ENCODE measurements around the gene CHST8. TPM values are rescaled to one million over a fixed set of nuclear protein-coding genes. Genes with fewer than 3 reads are reported as not detected.

CHST8 gene, protein sequence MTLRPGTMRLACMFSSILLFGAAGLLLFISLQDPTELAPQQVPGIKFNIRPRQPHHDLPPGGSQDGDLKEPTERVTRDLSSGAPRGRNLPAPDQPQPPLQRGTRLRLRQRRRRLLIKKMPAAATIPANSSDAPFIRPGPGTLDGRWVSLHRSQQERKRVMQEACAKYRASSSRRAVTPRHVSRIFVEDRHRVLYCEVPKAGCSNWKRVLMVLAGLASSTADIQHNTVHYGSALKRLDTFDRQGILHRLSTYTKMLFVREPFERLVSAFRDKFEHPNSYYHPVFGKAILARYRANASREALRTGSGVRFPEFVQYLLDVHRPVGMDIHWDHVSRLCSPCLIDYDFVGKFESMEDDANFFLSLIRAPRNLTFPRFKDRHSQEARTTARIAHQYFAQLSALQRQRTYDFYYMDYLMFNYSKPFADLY
- total RNA-seq: under 1 TPM in 3 of 4 donors, not detected in 1; 0.15 to 0.37 (median 0.36) TPM
- polyA plus RNA-seq: 0.63 TPM
- long read RNA-seq, donor 1, partial matches to known transcripts: 0 of 1 reads
- long read RNA-seq, donor 1, other reads (novel, unspliced or antisense): 1 of 1 reads
- long read RNA-seq, donor 2, partial matches to known transcripts: 0 of 1 reads
- long read RNA-seq, donor 2, other reads (novel, unspliced or antisense): 1 of 1 reads
- long read RNA-seq, donor 3, partial matches to known transcripts: 0 of 2 reads
- long read RNA-seq, donor 3, other reads (novel, unspliced or antisense): 1 of 2 reads
- long read RNA-seq, donor 4: 0 reads

DNA sequence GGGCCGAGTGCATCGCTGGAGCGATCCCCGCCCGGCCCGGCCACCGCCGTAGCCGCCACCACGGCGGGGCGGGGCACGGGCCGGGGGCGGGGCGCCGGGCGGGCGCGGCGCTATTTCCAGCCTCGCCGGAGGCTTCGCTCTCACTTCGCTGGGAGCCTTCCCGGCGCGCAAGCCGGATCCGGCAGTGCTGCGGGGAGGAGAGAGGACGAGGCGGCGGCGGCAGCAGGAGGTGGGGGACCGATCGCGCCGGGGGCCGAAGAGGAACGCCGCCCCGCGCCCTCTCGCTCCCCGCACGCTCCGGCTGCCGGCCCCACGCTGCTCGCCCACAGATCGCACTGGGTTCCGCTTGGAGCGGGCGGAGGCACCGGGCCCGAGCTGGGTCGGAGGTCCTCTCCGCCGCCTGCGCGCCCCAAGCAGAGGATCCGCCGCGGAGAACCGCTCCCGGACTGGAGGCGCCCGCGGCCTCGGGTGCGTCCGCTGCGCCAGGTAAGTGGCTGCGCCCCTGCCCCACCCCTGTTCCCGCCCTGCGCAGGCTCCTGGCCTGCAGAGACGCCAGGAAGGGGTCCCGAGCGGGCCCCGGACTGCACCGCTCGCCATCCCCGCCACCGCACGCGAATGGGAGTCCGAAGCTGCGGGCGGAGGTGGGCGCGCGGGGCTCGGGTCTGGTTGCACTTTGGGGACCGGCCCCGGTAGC lies at the start of gene CHST8:
Gene CHST8 (plus strand): TSS at position 143 of the 694 bp plus-strand sequence. CDS start 67,309 bp downstream, outside the sequence.
- Histone ChIP-seq H3K27ac (ENCODE audit: low read length) (no peak within 1 kb of the TSS), H3K4me1 (ENCODE audit: control insufficient read depth, insufficient read depth, low read length) (no peaks in the 10 kb centered on the region), H3K4me3 (ENCODE audit: low read length) (peak within 1 kb of the TSS; percentile 56), H3K27me3 (ENCODE audit: control insufficient read depth, insufficient read depth) (no peaks in the 10 kb centered on the region), H3K9me3 (ENCODE audit: control insufficient read depth, low read length) (no peaks in the 10 kb centered on the region)
- DNase-seq (peak; percentile 43 to 80 (median 72)), ATAC-seq (peak; percentile 72 to 85)
- WGBS: under 1% methylated on average over 96 of the region's 96 CpGs
- intact Hi-C loops (cut with DNase I): no loop called here

DNA sequence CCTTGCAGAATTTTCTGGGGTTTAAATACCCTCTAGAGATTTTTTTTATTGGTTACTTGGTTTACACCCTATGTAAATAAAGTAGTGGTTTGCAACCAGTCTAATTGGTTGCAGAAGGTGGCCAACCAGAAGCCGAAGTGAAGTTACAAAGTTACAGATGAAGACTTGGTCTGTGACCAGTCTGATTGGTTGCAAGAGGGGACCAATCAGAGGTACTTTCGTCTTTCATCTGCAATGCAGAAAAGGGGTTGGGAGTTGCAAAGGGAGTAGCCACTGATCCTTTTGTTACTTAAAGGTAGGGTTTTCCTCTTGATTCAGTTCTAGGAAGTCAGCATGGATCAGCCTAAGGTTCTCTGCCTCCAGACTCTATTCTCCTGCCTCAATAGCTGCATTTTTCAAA lies 48.8 kb upstream of the CHST8 start:
- DNase-seq (no peak), ATAC-seq (no peak)
- H3K27me3 ChIP-seq (ENCODE audit: control insufficient read depth, insufficient read depth): peaks cover 3% of the 10 kb centered on the region
- intact Hi-C loops (cut with DNase I): no loop called here
- H3K27ac ChIP-seq (ENCODE audit: low read length): no peak overlapping the region
- no peak overlapping the region for H3K4me3 ChIP-seq (ENCODE audit: low read length)
- H3K4me1 ChIP-seq (ENCODE audit: control insufficient read depth, insufficient read depth, low read length): no peaks in the 10 kb centered on the region
- peaks cover 2% of the 10 kb centered on the region for H3K9me3 ChIP-seq (ENCODE audit: control insufficient read depth, low read length)
- 36% methylated on average over 2 of the region's 2 CpGs for WGBS

DNA sequence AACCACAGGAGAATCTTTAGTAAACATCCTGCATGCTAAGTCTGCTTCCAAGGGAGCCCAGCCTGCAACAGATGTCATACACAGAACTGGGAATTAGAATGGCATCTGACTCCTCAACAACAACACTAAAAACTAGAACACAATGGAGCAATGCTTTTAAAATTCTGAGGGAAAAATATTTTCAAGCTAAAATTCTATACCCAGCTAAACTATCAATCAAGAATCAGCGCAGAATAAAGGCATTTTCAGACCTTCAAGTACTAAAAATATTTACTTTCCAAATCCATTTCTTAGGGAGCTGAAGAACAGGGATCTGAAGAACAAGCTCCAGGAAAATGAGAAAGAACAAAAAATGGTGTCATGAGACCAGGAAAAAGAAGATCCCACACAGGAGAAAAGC lies 46.9 kb upstream of the CHST8 start:
- no peak for ATAC-seq
- H3K4me1 ChIP-seq (ENCODE audit: control insufficient read depth, insufficient read depth, low read length): no peaks in the 10 kb centered on the region
- 86% methylated on average over 1 of the region's 1 CpG for WGBS
- no peak for DNase-seq
- peaks cover 3% of the 10 kb centered on the region for H3K27me3 ChIP-seq (ENCODE audit: control insufficient read depth, insufficient read depth)
- H3K9me3 ChIP-seq (ENCODE audit: control insufficient read depth, low read length): peaks cover 2% of the 10 kb centered on the region
- no peak overlapping the region for H3K27ac ChIP-seq (ENCODE audit: low read length)
- intact Hi-C loops (cut with DNase I): no loop called here
- H3K4me3 ChIP-seq (ENCODE audit: low read length): no peak overlapping the region

DNA sequence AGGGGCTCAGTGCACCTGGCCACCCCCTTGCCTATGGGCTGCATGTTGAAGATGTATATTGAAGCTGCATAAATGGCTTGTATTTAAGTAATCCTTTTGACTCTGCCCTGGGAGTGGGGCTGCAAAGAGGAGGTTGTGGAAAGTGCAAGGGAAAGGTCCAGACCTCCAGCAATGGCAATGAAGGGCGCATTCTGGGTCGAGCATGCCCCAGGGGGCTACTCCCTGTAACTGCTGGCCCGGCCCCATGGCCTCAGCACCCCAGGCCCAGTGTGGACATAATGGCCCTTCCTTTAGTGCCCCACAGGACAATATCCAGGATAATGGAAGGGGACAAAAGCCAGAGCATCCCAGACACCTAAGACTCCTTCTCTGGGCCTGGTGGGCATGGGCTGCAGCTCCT lies 43.1 kb upstream of the CHST8 start:
- 60% methylated on average over 3 of the region's 3 CpGs for WGBS

DNA sequence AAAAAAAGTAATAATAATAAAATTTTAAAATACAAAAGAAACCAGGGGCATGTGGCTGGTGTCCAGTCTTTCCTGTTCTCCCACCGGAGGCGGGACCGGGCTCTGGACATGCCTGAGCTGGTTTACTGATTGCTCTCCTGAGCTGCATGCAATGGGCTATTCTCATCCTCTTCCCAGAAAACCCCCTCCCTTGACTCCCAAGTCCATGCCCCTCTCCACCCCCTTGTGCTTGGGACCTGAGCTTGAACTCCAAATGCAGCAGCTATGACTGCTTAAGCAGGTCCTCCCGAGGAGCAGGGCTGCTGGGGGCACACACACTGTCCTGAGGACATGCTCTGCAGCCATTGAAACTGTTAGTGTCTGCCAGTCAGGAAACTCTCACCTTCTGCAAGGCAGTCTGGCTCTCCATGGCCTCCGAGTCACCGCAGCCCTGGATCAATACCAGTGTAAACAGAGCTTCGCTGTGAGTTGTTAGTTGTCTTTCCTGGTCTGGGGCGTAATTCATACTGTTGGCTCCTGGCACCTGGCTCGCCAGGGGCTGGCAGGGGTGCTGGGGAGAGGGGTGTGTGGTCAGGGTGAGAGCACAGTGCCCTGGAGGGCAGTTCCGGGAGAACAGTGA lies 41.6 kb upstream of the CHST8 start:
- H3K4me1 ChIP-seq (ENCODE audit: control insufficient read depth, insufficient read depth, low read length): no peaks in the 10 kb centered on the region
- 63% methylated on average over 10 of the region's 10 CpGs for WGBS
- intact Hi-C loops (cut with DNase I): no loop called here
- no peak overlapping the region for H3K4me3 ChIP-seq (ENCODE audit: low read length)
- H3K27me3 ChIP-seq (ENCODE audit: control insufficient read depth, insufficient read depth): no peaks in the 10 kb centered on the region
- peak in 1 of 2 donors; percentile 20 for ATAC-seq
- no peaks in the 10 kb centered on the region for H3K9me3 ChIP-seq (ENCODE audit: control insufficient read depth, low read length)
- no peak overlapping the region for H3K27ac ChIP-seq (ENCODE audit: low read length)
- no peak for DNase-seq

More for the DNA sequence above, 43.1 kb upstream of the CHST8 start:
- H3K4me1 ChIP-seq (ENCODE audit: control insufficient read depth, insufficient read depth, low read length): no peaks in the 10 kb centered on the region
- DNase-seq (no peak), ATAC-seq (no peak)
- peaks cover 2% of the 10 kb centered on the region for H3K9me3 ChIP-seq (ENCODE audit: control insufficient read depth, low read length)
- no peak overlapping the region for H3K4me3 ChIP-seq (ENCODE audit: low read length)
- intact Hi-C loops (cut with DNase I): no loop called here
- peaks cover 3% of the 10 kb centered on the region for H3K27me3 ChIP-seq (ENCODE audit: control insufficient read depth, insufficient read depth)
- H3K27ac ChIP-seq (ENCODE audit: low read length): no peak overlapping the region

DNA sequence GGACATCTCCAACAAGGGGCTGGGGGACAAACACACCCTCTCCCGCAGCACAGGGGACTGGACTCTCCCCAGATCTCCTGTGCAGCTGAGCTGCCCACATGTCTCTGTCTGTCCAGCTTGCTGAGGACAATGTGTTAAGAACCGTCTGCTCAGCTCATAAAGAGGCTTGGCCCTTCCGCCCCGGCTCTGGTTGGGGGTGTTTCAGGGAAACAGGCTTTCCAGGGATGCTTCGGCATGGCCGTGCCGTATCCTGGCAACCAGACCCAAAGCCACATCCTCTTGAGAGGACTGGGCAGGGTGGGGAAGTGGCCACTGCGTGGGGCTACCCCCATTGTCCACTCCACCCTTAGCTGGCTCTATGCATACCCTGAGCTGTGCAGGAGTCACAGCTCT lies 41.1 kb upstream of the CHST8 start:
- H3K9me3 ChIP-seq (ENCODE audit: control insufficient read depth, low read length): no peaks in the 10 kb centered on the region
- ATAC-seq (peak in 1 of 2 donors; percentile 21), DNase-seq (no peak)
- H3K4me1 ChIP-seq (ENCODE audit: control insufficient read depth, insufficient read depth, low read length): no peaks in the 10 kb centered on the region
- H3K27ac ChIP-seq (ENCODE audit: low read length): no peak overlapping the region
- intact Hi-C loops (cut with DNase I): no loop called here
- H3K27me3 ChIP-seq (ENCODE audit: control insufficient read depth, insufficient read depth): no peaks in the 10 kb centered on the region
- WGBS: 57% methylated on average over 8 of the region's 8 CpGs
- no peak overlapping the region for H3K4me3 ChIP-seq (ENCODE audit: low read length)

DNA sequence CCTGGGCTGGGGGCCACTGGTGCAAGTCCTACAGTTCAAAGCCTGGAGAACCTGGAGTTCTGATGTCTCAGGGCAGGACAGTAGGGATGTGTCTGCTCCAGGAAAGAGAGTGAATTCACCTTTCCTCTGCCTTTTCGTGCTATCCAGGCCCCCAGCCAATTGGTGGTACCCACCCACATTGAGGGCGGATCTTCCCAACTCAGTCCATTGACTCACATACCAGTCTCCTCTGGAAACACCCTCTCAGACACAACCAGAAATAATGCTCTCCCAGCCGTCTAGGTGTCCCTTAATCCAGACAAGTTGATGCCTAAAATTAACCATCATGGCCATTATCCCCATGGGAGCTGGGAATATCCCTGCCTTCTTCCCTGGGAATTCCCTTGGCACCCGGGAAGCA lies 38.8 kb upstream of the CHST8 start:
- intact Hi-C loops (cut with DNase I): no loop called here
- DNase-seq (no peak), ATAC-seq (no peak)
- H3K27ac ChIP-seq (ENCODE audit: low read length): no peak overlapping the region
- 59% methylated on average over 4 of the region's 4 CpGs for WGBS
- H3K4me1 ChIP-seq (ENCODE audit: control insufficient read depth, insufficient read depth, low read length): no peaks in the 10 kb centered on the region
- peaks cover 6% of the 10 kb centered on the region for H3K9me3 ChIP-seq (ENCODE audit: control insufficient read depth, low read length)
- H3K4me3 ChIP-seq (ENCODE audit: low read length): no peak overlapping the region
- H3K27me3 ChIP-seq (ENCODE audit: control insufficient read depth, insufficient read depth): no peaks in the 10 kb centered on the region

DNA sequence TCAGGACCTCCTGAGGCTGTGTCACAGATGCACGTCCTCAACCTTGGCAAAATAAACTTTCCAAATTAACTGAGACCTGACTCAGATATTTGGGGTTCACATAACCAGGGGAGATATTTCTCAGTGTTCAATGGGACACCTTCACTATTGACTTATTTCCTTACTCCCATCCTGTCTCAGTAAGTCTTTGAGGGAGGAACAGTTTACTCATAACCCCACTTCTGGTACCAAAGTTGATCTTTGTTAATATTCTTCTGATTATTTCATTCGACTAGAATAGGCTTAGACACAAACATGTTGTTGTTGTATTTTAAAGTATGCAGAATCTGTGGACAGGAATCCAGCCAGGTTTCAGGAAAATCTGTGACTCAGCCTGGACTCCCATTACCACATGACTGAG lies 34.6 kb upstream of the CHST8 start:
- WGBS: 71% methylated on average over 2 of the region's 2 CpGs
- Histone ChIP-seq H3K9me3 (ENCODE audit: control insufficient read depth, low read length) (peaks cover 6% of the 10 kb centered on the region), H3K4me1 (ENCODE audit: control insufficient read depth, insufficient read depth, low read length) (no peaks in the 10 kb centered on the region), H3K27me3 (ENCODE audit: control insufficient read depth, insufficient read depth) (no peaks in the 10 kb centered on the region), H3K4me3 (ENCODE audit: low read length) (no peak overlapping the region), H3K27ac (ENCODE audit: low read length) (no peak overlapping the region)
- DNase-seq: no peak
- intact Hi-C loops (cut with DNase I): no loop called here
- ATAC-seq: no peak

DNA sequence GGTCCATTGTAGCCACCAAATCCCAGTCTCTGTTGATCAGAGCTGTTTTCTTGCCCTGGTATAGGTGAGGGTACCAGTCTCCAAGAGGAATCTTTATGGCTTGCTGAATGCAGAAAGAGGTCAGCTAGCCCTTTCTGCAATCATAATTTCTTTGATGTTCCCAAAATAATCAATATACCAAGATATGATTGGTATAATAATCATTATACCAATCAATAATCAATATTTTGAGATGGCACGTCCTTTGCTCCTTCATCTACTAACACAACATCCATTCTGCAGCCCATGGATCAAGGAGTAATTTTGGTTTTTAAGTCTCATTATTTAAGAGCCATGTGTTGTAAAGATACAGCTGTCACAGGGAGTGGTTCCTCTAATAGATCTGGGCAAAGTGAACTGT lies 31.5 kb upstream of the CHST8 start:
- Histone ChIP-seq H3K4me3 (ENCODE audit: low read length) (no peak overlapping the region), H3K4me1 (ENCODE audit: control insufficient read depth, insufficient read depth, low read length) (no peaks in the 10 kb centered on the region), H3K27me3 (ENCODE audit: control insufficient read depth, insufficient read depth) (no peaks in the 10 kb centered on the region), H3K9me3 (ENCODE audit: control insufficient read depth, low read length) (peaks cover 6% of the 10 kb centered on the region), H3K27ac (ENCODE audit: low read length) (no peak overlapping the region)
- WGBS: 50% methylated on average over 1 of the region's 1 CpG
- no peak for ATAC-seq
- intact Hi-C loops (cut with DNase I): no loop called here
- DNase-seq: no peak

DNA sequence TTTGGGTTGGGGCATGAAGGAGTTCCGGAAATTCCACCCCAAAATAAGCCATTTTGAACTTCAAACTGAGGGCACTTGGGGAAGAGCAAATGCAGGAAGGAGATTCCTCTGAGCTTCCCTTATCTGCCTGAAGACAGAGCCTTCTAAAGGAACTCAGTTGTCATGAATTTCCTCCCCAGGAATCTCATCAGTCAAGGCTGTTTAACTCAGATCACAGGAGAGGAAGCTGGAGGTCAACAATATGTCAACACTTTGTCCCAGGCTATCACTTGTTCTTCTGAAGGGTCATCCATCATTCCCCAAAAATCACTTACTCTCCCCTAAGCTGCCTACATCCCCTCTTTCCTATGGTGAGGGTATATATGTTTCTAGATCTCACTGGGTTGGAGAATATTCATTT lies 26.0 kb upstream of the CHST8 start:
- Histone ChIP-seq H3K27me3 (ENCODE audit: control insufficient read depth, insufficient read depth) (no peaks in the 10 kb centered on the region), H3K9me3 (ENCODE audit: control insufficient read depth, low read length) (peaks cover 2% of the 10 kb centered on the region), H3K4me3 (ENCODE audit: low read length) (no peak overlapping the region), H3K4me1 (ENCODE audit: control insufficient read depth, insufficient read depth, low read length) (no peaks in the 10 kb centered on the region), H3K27ac (ENCODE audit: low read length) (no peak overlapping the region)
- WGBS: 7% methylated on average over 1 of the region's 1 CpG
- intact Hi-C loops (cut with DNase I): no loop called here
- no peak for ATAC-seq
- no peak for DNase-seq

Data from right cardiac atrium (tissue), 5 donors.